Neural cell (in vitro differentiated cells): ENCODE measurements around the gene CBX3. TPM values are rescaled to one million over a fixed set of nuclear protein-coding genes. Genes with fewer than 3 reads are reported as not detected.

ENCODE experiments used
- H2AFZ ChIP-seq: fragments of 200-600, 300-800 bp; sonication (generic), shearing (Covaris generic); 2 replicates; pipeline ENCODE4 v1.6.0; 2014; ENCODE audit warnings: low read depth, mild to moderate bottlenecking, antibody characterized with exemption, low read length, moderate library complexity
- H3F3A ChIP-seq: fragments of 200-600 bp; shearing (Covaris generic); 2 replicates; pipeline ENCODE4 v1.6.1; 2016; ENCODE audit warnings: mild to moderate bottlenecking, moderate library complexity, mixed read lengths, antibody characterized with exemption, low read length; ENCODE audit not compliant: insufficient read depth, poor library complexity, severe bottlenecking
- H3K27ac ChIP-seq: fragments of 200-600, 300-800 bp; sonication (generic), shearing (Covaris generic); 2 replicates; pipeline ENCODE4 v1.5.1; 2014; ENCODE audit warnings: mild to moderate bottlenecking, low read length, moderate library complexity
- H3K27me3 ChIP-seq: fragments of 300-800, 200-600 bp; sonication (generic), shearing (Covaris generic); 2 replicates; pipeline ENCODE4 v1.6.0; 2014; ENCODE audit warnings: mild to moderate bottlenecking, low read depth, low read length, moderate library complexity; ENCODE audit not compliant: insufficient read depth
- H3K36me3 ChIP-seq: fragments of 300-800, 200-600 bp; sonication (generic), shearing (Covaris generic); 2 replicates; pipeline ENCODE4 v1.5.1; 2014; ENCODE audit warnings: mild to moderate bottlenecking, antibody characterized with exemption, low read length, moderate library complexity; ENCODE audit not compliant: insufficient read depth
- H3K4me2 ChIP-seq: fragments of 300-800, 200-600 bp; sonication (generic), shearing (Covaris generic); 2 replicates; pipeline ENCODE4 v1.6.0; 2014; ENCODE audit warnings: mild to moderate bottlenecking, low read length
- H3K4me3 ChIP-seq: fragments of 300-800, 200-600 bp; sonication (generic), shearing (Covaris generic); 2 replicates; pipeline ENCODE4 v1.5.1; 2014; ENCODE audit warnings: mild to moderate bottlenecking, low read length, moderate library complexity
- H3K79me2 ChIP-seq: fragments of 200-600 bp; shearing (Covaris generic); replicated peaks from 2 replicates; pipeline ENCODE4 v1.6.0; 2014; ENCODE audit warnings: mild to moderate bottlenecking, low read length, moderate library complexity; ENCODE audit not compliant: insufficient read depth
- H3K9ac ChIP-seq: fragments of 300-800, 200-600 bp; sonication (generic), shearing (Covaris generic); 2 replicates; pipeline ENCODE4 v1.6.1; 2016; ENCODE audit warnings: mild to moderate bottlenecking, low read length, mixed read lengths
- H3K9me2 ChIP-seq: fragments of 200-600 bp; shearing (Covaris generic); 2 replicates; pipeline ENCODE4 v1.6.1; 2016; ENCODE audit warnings: mild to moderate bottlenecking, low read length, mixed read lengths; ENCODE audit not compliant: insufficient read depth
- H3K9me3 ChIP-seq: fragments of 200-600, 300-800 bp; sonication (generic), shearing (Covaris generic); 2 replicates; pipeline ENCODE4 v1.6.1; 2016; ENCODE audit warnings: mild to moderate bottlenecking, mixed run types, low read length, moderate library complexity, mixed read lengths
- H4K20me1 ChIP-seq: fragments of 200-600 bp; shearing (Covaris generic); 2 replicates; pipeline ENCODE4 v1.6.1; 2016; ENCODE audit warnings: mild to moderate bottlenecking, mixed run types; ENCODE audit not compliant: insufficient read depth
- EP300 ChIP-seq: fragments of 450-650 bp; conservative IDR thresholded peaks from 2 replicates; pipeline ENCODE4 v1.6.1; 2014; ENCODE audit warnings: antibody characterized with exemption, mild to moderate bottlenecking, moderate library complexity; ENCODE audit not compliant: poor library complexity, severe bottlenecking
- EZH2 ChIP-seq: fragments of 200-600, 300-800 bp; shearing (Covaris generic), sonication (generic); IDR thresholded peaks from 2 replicates; pipeline ENCODE4 v1.6.1; 2014; ENCODE audit warnings: antibody characterized with exemption, low read length, borderline replicate concordance, mild to moderate bottlenecking; ENCODE audit not compliant: insufficient read depth, poor library complexity, severe bottlenecking
- MXI1 ChIP-seq: fragments of 450-650 bp; conservative IDR thresholded peaks from 2 replicates; pipeline ENCODE4 v1.6.1; 2014; ENCODE audit warnings: antibody characterized with exemption, mild to moderate bottlenecking; ENCODE audit not compliant: poor library complexity, severe bottlenecking
- POLR2AphosphoS5 ChIP-seq: IDR thresholded peaks from 2 replicates; pipeline ENCODE4 v1.6.1; 2012
- RAD21 ChIP-seq: fragments of 450-650 bp; conservative IDR thresholded peaks from 2 replicates; pipeline ENCODE4 v1.6.1; 2014; ENCODE audit warnings: antibody characterized with exemption, mild to moderate bottlenecking, moderate library complexity
- REST ChIP-seq: IDR thresholded peaks from 2 replicates; pipeline ENCODE4 v1.6.1; 2012; ENCODE audit warnings: borderline replicate concordance
- SMC3 ChIP-seq: fragments of 450-650 bp; conservative IDR thresholded peaks from 2 replicates; pipeline ENCODE4 v1.6.1; 2014; ENCODE audit warnings: antibody characterized with exemption, mild to moderate bottlenecking, moderate library complexity; ENCODE audit not compliant: poor library complexity
- TAF1 ChIP-seq: IDR thresholded peaks from 2 replicates; pipeline ENCODE4 v1.6.1; 2012; ENCODE audit warnings: low read depth
- polyA plus RNA-seq: library from polyadenylated mRNA; depleted of rRNA; stranded (reverse); fragments of >200 nt; gene quantifications from 2 replicates; pipeline ENCODE4 v1.2.3, GENCODE V29; 2014
- TF ChIP-seq, protein P1 (sequence below): fragments of 450-650 bp; IDR thresholded peaks from 2 replicates; pipeline ENCODE4 v1.5.1; 2014; ENCODE audit warnings: antibody characterized with exemption, mild to moderate bottlenecking, moderate library complexity; ENCODE audit not compliant: poor library complexity, severe bottlenecking

The CBX3 gene
- polyA plus RNA-seq, 1 donor from 2014 or later, result 598 TPM

- no peaks in the 10 kb centered on the region for H3K9me2 ChIP-seq
- no peak overlapping the region for H3K4me3 ChIP-seq
- H3K27me3 ChIP-seq, result no peaks in the 10 kb centered on the region
- no peak overlapping the region for H2AFZ ChIP-seq
- peaks cover 7% of the 10 kb centered on the region for H3K79me2 ChIP-seq
- no peaks in the 10 kb centered on the region for H4K20me1 ChIP-seq
- H3K9ac ChIP-seq, result no peak overlapping the region
- peaks cover 23% of the 10 kb centered on the region for H3K36me3 ChIP-seq
- no peak for TF ChIP-seq SMC3
- TF ChIP-seq POLR2AphosphoS5, result no peak
- no peak for TF ChIP-seq MXI1
- TF ChIP-seq REST, result no peak
- no peak for TF ChIP-seq TAF1
- TF ChIP-seq RAD21, result no peak
- TF ChIP-seq, protein P1, sequence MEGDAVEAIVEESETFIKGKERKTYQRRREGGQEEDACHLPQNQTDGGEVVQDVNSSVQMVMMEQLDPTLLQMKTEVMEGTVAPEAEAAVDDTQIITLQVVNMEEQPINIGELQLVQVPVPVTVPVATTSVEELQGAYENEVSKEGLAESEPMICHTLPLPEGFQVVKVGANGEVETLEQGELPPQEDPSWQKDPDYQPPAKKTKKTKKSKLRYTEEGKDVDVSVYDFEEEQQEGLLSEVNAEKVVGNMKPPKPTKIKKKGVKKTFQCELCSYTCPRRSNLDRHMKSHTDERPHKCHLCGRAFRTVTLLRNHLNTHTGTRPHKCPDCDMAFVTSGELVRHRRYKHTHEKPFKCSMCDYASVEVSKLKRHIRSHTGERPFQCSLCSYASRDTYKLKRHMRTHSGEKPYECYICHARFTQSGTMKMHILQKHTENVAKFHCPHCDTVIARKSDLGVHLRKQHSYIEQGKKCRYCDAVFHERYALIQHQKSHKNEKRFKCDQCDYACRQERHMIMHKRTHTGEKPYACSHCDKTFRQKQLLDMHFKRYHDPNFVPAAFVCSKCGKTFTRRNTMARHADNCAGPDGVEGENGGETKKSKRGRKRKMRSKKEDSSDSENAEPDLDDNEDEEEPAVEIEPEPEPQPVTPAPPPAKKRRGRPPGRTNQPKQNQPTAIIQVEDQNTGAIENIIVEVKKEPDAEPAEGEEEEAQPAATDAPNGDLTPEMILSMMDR, result no peak
- no peak for TF ChIP-seq EP300
- no peak for TF ChIP-seq EZH2
- no peaks in the 10 kb centered on the region for H3K9me3 ChIP-seq
- no peak overlapping the region for H3K4me2 ChIP-seq
- no peak overlapping the region for H3K27ac ChIP-seq
- no peaks in the 10 kb centered on the region for H3F3A ChIP-seq
Observed at GRCh38 chr7:26212921-26213718, 11.6 kb downstream of the CBX3 start.

GRCh38 chr7:26213807-26214515 lies 12.4 kb downstream of the CBX3 start:
- H2AFZ ChIP-seq, result no peak overlapping the region
- no peaks in the 10 kb centered on the region for H3K9me3 ChIP-seq
- no peaks in the 10 kb centered on the region for H3K27me3 ChIP-seq
- H3K9me2 ChIP-seq, result no peaks in the 10 kb centered on the region
- TF ChIP-seq, protein P1, result no peak
- TF ChIP-seq SMC3 (no peak), EZH2 (no peak), REST (no peak)
- no peak overlapping the region for H3K4me2 ChIP-seq
- no peaks in the 10 kb centered on the region for H4K20me1 ChIP-seq
- H3F3A ChIP-seq, result no peaks in the 10 kb centered on the region
- no peak overlapping the region for H3K4me3 ChIP-seq
- H3K9ac ChIP-seq, result no peak overlapping the region
- peaks cover 23% of the 10 kb centered on the region for H3K36me3 ChIP-seq
- peaks cover 4% of the 10 kb centered on the region for H3K79me2 ChIP-seq
- no peak overlapping the region for H3K27ac ChIP-seq
